OCI-LY7 (cell line): ENCODE measurements around the gene CRACR2B. TPM values are rescaled to one million over a fixed set of nuclear protein-coding genes. Genes with fewer than 3 reads are reported as not detected.
A peak's percentile ranks its signal among the peaks of the same experiment; 100 is the strongest.

ENCODE experiments used
- BruUV-seq: library from RNA; stranded (reverse); fragments of 400-500 nt; replicated peaks from 2 replicates; lab custom pipeline; 2021; lab: Mats Ljungman, UMichigan
- CTCF ChIA-PET: fragments of 300-600 bp; sonication (Branson Sonifier 250); formaldehyde crosslinking; loops from one replicate; lab custom pipeline; 2022; ENCODE audit warnings: antibody characterized with exemption; ENCODE audit not compliant: unreplicated experiment; lab: Charles Lee
- POLR2A ChIA-PET: fragments of 300-600 bp; sonication (Branson Sonifier 250); formaldehyde crosslinking; loops from one replicate; lab custom pipeline; 2022; ENCODE audit warnings: antibody characterized with exemption; lab: Charles Lee
- DNase-seq: peaks from one replicate; pipeline ENCODE4 v3.0.0-alpha.2; 2015; ENCODE audit warnings: low spot score
- H2AFZ ChIP-seq: fragments of 200-600 bp; sonication (generic), shearing (Covaris generic); 2 replicates; pipeline ENCODE4 v1.6.1; 2014; ENCODE audit warnings: mild to moderate bottlenecking, antibody characterized with exemption, low read length, moderate library complexity
- H3K27ac ChIP-seq: fragments of 200-600 bp; sonication (generic); 2 replicates; pipeline ENCODE4 v1.5.1; 2014; ENCODE audit warnings: mixed run types, low read depth, mild to moderate bottlenecking, moderate library complexity, low read length, inconsistent platforms; ENCODE audit not compliant: poor library complexity, severe bottlenecking
- H3K36me3 ChIP-seq: fragments of 200-600 bp; sonication (generic); 2 replicates; pipeline ENCODE4 v1.6.1; 2014; ENCODE audit warnings: mild to moderate bottlenecking, antibody characterized with exemption, low read length, moderate library complexity, mixed read lengths; ENCODE audit not compliant: insufficient read depth
- H3K4me1 ChIP-seq: fragments of 200-600 bp; sonication (generic); 2 replicates; pipeline ENCODE4 v1.5.1; 2014; ENCODE audit warnings: mild to moderate bottlenecking, low read length; ENCODE audit not compliant: insufficient read depth, poor library complexity, severe bottlenecking
- H3K4me2 ChIP-seq: fragments of 200-600 bp; sonication (generic); 2 replicates; pipeline ENCODE4 v1.6.1; 2014; ENCODE audit warnings: mild to moderate bottlenecking, low read length
- H3K4me3 ChIP-seq: fragments of 200-600 bp; sonication (generic); 2 replicates; pipeline ENCODE4 v1.5.1; 2014; ENCODE audit warnings: mild to moderate bottlenecking, low read depth, low read length; ENCODE audit not compliant: poor library complexity, severe bottlenecking
- H3K79me2 ChIP-seq: fragments of 200-600 bp; sonication (generic); 2 replicates; pipeline ENCODE4 v1.6.1; 2016; ENCODE audit warnings: low read depth, mild to moderate bottlenecking, low read length, moderate library complexity, mixed read lengths; ENCODE audit not compliant: insufficient read depth
- H3K9me2 ChIP-seq: fragments of 200-600 bp; sonication (generic); 2 replicates; pipeline ENCODE4 v1.6.1; 2016; ENCODE audit warnings: mild to moderate bottlenecking, low read length, mixed read lengths; ENCODE audit not compliant: insufficient read depth
- H3K9me3 ChIP-seq: fragments of 200-600 bp; sonication (generic); 2 replicates; pipeline ENCODE4 v1.6.1; 2014; ENCODE audit warnings: mild to moderate bottlenecking, mixed run types, low read length, mixed read lengths
- H4K20me1 ChIP-seq: fragments of 200-600 bp; sonication (generic); 2 replicates; pipeline ENCODE4 v1.6.1; 2014; ENCODE audit warnings: mild to moderate bottlenecking, antibody characterized with exemption, low read length, moderate library complexity, mixed read lengths; ENCODE audit not compliant: insufficient read depth
- CTCF ChIP-seq: fragments of 200-600 bp; sonication (generic); conservative IDR thresholded peaks from 2 replicates; pipeline ENCODE4 v1.5.1; 2014; ENCODE audit warnings: mild to moderate bottlenecking, antibody characterized with exemption, low read length, moderate library complexity, mixed read lengths
- EZH2phosphoT487 ChIP-seq: fragments of 200-600 bp; sonication (generic); IDR thresholded peaks from 2 replicates; pipeline ENCODE4 v1.6.1; 2018; ENCODE audit warnings: low read depth, borderline replicate concordance, mild to moderate bottlenecking, mixed run types, antibody characterized with exemption, low read length, moderate library complexity, mixed read lengths
- intact Hi-C: fragments of 100-400 bp; cut with micrococcal nuclease; formaldehyde crosslinking; loops from one replicate; pipeline ENCODE4 v1.10.0; 2022; ENCODE audit not compliant: unreplicated experiment
- total RNA-seq, 2 experiments: library from RNA; depleted of rRNA in 1 of 2; stranded (reverse); fragments of >200 nt in 1 of 2; shearing (Covaris generic) in 1 of 2; gene quantifications; 2 replicates each; pipeline ENCODE4 v1.2.3, GENCODE V29; 2014 to 2022

The CRACR2B gene
- total RNA-seq, 2 experiments from 2014 or later: 2.8 to 20.1 TPM

GRCh38 chr11:793556-793955, 34.2 kb upstream of the CRACR2B start:
- Histone ChIP-seq H3K4me1 (peaks cover 34% of the 10 kb centered on the region), H3K36me3 (peaks cover 21% of the 10 kb centered on the region; the same call in 1 of the 2 replicates), H3K27ac (no peak overlapping the region), H3K4me2 (no peak overlapping the region), H4K20me1 (no peaks in the 10 kb centered on the region), H3K9me2 (no peaks in the 10 kb centered on the region), H3K4me3 (no peak overlapping the region), H2AFZ (no peak overlapping the region), H3K79me2 (peaks cover 20% of the 10 kb centered on the region), H3K9me3 (no peaks in the 10 kb centered on the region)
- CTCF ChIA-PET: no interaction called here
- no peak for DNase-seq
- intact Hi-C loops: no loop called here
- POLR2A ChIA-PET: no interaction called here
- TF ChIP-seq CTCF (no peak), EZH2phosphoT487 (no peak)
- BruUV-seq: no TSS peak

GRCh38 chr11:794013-794765, 33.5 kb upstream of the CRACR2B start:
- CTCF ChIA-PET: no interaction called here
- Histone ChIP-seq H3K79me2 (peaks cover 13% of the 10 kb centered on the region; the same call in 1 of the 2 replicates), H2AFZ (no peak overlapping the region), H3K9me2 (no peaks in the 10 kb centered on the region), H3K27ac (no peak overlapping the region), H3K4me3 (no peak overlapping the region), H3K4me2 (peak overlapping the region; percentile 98), H3K9me3 (no peaks in the 10 kb centered on the region), H4K20me1 (no peaks in the 10 kb centered on the region), H3K36me3 (peaks cover 25% of the 10 kb centered on the region; the same call in 1 of the 2 replicates), H3K4me1 (peaks cover 28% of the 10 kb centered on the region)
- DNase-seq: no peak
- BruUV-seq: no TSS peak
- POLR2A ChIA-PET: no interaction called here
- TF ChIP-seq CTCF: no peak
- TF ChIP-seq EZH2phosphoT487: no peak
- intact Hi-C loops: no loop called here
